PC-3 (cell line): Measurements from ENCODE around the gene FRK.

Experiments
- EZH2 ChIP-seq: fragments of 300-600 bp; sonication (generic); IDR thresholded peaks from one replicate; pipeline ENCODE4 v1.6.1; 2017; ENCODE audit warnings: antibody characterized with exemption, mild to moderate bottlenecking, low read length; ENCODE audit not compliant: unreplicated experiment
- EZH2phosphoT487 ChIP-seq: fragments of 300-600 bp; sonication (generic); IDR thresholded peaks from 2 replicates; pipeline ENCODE4 v1.6.1; 2018; ENCODE audit warnings: mild to moderate bottlenecking, antibody characterized with exemption, low read length, borderline replicate concordance
- TF ChIP-seq, protein P1 (sequence below): fragments of 300-600 bp; sonication (generic); conservative IDR thresholded peaks from 2 replicates; pipeline ENCODE4 v1.5.1; 2017; ENCODE audit warnings: antibody characterized with exemption, low read depth, mild to moderate bottlenecking, low read length

DNA sequence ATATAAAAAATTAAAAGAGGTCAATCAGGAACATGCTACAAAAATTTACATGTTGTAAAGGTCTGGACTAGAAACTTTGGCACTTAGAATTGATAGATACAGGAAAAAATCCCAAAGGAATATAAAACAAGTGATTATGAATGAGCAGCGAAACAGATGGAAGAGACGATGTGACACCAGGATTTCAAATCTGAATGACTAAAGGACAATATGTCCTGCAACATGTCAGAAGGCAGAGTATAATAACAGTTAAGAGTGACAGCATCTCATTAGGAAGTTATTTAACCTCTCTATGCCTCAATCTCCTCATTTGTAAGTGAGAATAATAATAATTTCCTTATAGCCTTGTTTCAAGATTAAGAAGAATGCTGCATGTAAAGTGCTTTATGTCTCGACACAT lies 50.3 kb downstream of the FRK start:
- TF ChIP-seq, protein P1, sequence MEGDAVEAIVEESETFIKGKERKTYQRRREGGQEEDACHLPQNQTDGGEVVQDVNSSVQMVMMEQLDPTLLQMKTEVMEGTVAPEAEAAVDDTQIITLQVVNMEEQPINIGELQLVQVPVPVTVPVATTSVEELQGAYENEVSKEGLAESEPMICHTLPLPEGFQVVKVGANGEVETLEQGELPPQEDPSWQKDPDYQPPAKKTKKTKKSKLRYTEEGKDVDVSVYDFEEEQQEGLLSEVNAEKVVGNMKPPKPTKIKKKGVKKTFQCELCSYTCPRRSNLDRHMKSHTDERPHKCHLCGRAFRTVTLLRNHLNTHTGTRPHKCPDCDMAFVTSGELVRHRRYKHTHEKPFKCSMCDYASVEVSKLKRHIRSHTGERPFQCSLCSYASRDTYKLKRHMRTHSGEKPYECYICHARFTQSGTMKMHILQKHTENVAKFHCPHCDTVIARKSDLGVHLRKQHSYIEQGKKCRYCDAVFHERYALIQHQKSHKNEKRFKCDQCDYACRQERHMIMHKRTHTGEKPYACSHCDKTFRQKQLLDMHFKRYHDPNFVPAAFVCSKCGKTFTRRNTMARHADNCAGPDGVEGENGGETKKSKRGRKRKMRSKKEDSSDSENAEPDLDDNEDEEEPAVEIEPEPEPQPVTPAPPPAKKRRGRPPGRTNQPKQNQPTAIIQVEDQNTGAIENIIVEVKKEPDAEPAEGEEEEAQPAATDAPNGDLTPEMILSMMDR: no peak
- TF ChIP-seq EZH2phosphoT487 (no peak), EZH2 (no peak)
